OCI-LY7 (cell line): ENCODE results near the gene ATF7. TPM values are rescaled to one million over a fixed set of nuclear protein-coding genes. Genes with fewer than 3 reads are reported as not detected.

Source experiments
- BruUV-seq: library from RNA; stranded (reverse); fragments of 400-500 nt; replicated peaks from 2 replicates; lab custom pipeline; 2021; lab: Mats Ljungman, UMichigan
- CTCF ChIA-PET: fragments of 300-600 bp; sonication (Branson Sonifier 250); formaldehyde crosslinking; loops from one replicate; lab custom pipeline; 2022; ENCODE audit warnings: antibody characterized with exemption; ENCODE audit not compliant: unreplicated experiment; lab: Charles Lee
- POLR2A ChIA-PET: fragments of 300-600 bp; sonication (Branson Sonifier 250); formaldehyde crosslinking; loops from one replicate; lab custom pipeline; 2022; ENCODE audit warnings: antibody characterized with exemption; lab: Charles Lee
- DNase-seq: peaks from one replicate; pipeline ENCODE4 v3.0.0-alpha.2; 2015; ENCODE audit warnings: low spot score
- H2AFZ ChIP-seq: fragments of 200-600 bp; sonication (generic), shearing (Covaris generic); 2 replicates; pipeline ENCODE4 v1.6.1; 2014; ENCODE audit warnings: mild to moderate bottlenecking, antibody characterized with exemption, low read length, moderate library complexity
- H3K27ac ChIP-seq: fragments of 200-600 bp; sonication (generic); 2 replicates; pipeline ENCODE4 v1.5.1; 2014; ENCODE audit warnings: mixed run types, low read depth, mild to moderate bottlenecking, moderate library complexity, low read length, inconsistent platforms; ENCODE audit not compliant: poor library complexity, severe bottlenecking
- H3K36me3 ChIP-seq: fragments of 200-600 bp; sonication (generic); 2 replicates; pipeline ENCODE4 v1.6.1; 2014; ENCODE audit warnings: mild to moderate bottlenecking, antibody characterized with exemption, low read length, moderate library complexity, mixed read lengths; ENCODE audit not compliant: insufficient read depth
- H3K4me1 ChIP-seq: fragments of 200-600 bp; sonication (generic); 2 replicates; pipeline ENCODE4 v1.5.1; 2014; ENCODE audit warnings: mild to moderate bottlenecking, low read length; ENCODE audit not compliant: insufficient read depth, poor library complexity, severe bottlenecking
- H3K4me2 ChIP-seq: fragments of 200-600 bp; sonication (generic); 2 replicates; pipeline ENCODE4 v1.6.1; 2014; ENCODE audit warnings: mild to moderate bottlenecking, low read length
- H3K4me3 ChIP-seq: fragments of 200-600 bp; sonication (generic); 2 replicates; pipeline ENCODE4 v1.5.1; 2014; ENCODE audit warnings: mild to moderate bottlenecking, low read depth, low read length; ENCODE audit not compliant: poor library complexity, severe bottlenecking
- H3K79me2 ChIP-seq: fragments of 200-600 bp; sonication (generic); 2 replicates; pipeline ENCODE4 v1.6.1; 2016; ENCODE audit warnings: low read depth, mild to moderate bottlenecking, low read length, moderate library complexity, mixed read lengths; ENCODE audit not compliant: insufficient read depth
- H3K9me2 ChIP-seq: fragments of 200-600 bp; sonication (generic); 2 replicates; pipeline ENCODE4 v1.6.1; 2016; ENCODE audit warnings: mild to moderate bottlenecking, low read length, mixed read lengths; ENCODE audit not compliant: insufficient read depth
- H3K9me3 ChIP-seq: fragments of 200-600 bp; sonication (generic); 2 replicates; pipeline ENCODE4 v1.6.1; 2014; ENCODE audit warnings: mild to moderate bottlenecking, mixed run types, low read length, mixed read lengths
- H4K20me1 ChIP-seq: fragments of 200-600 bp; sonication (generic); 2 replicates; pipeline ENCODE4 v1.6.1; 2014; ENCODE audit warnings: mild to moderate bottlenecking, antibody characterized with exemption, low read length, moderate library complexity, mixed read lengths; ENCODE audit not compliant: insufficient read depth
- EZH2phosphoT487 ChIP-seq: fragments of 200-600 bp; sonication (generic); IDR thresholded peaks from 2 replicates; pipeline ENCODE4 v1.6.1; 2018; ENCODE audit warnings: low read depth, borderline replicate concordance, mild to moderate bottlenecking, mixed run types, antibody characterized with exemption, low read length, moderate library complexity, mixed read lengths
- intact Hi-C: fragments of 100-400 bp; cut with micrococcal nuclease; formaldehyde crosslinking; loops from one replicate; pipeline ENCODE4 v1.10.0; 2022; ENCODE audit not compliant: unreplicated experiment
- total RNA-seq, 2 experiments: library from RNA; depleted of rRNA in 1 of 2; stranded (reverse); fragments of >200 nt in 1 of 2; shearing (Covaris generic) in 1 of 2; gene quantifications; 2 replicates each; pipeline ENCODE4 v1.2.3, GENCODE V29; 2014 to 2022
- TF ChIP-seq, protein P1 (sequence below): fragments of 200-600 bp; sonication (generic); conservative IDR thresholded peaks from 2 replicates; pipeline ENCODE4 v1.5.1; 2014; ENCODE audit warnings: mild to moderate bottlenecking, antibody characterized with exemption, low read length, moderate library complexity, mixed read lengths

ATF7 gene
- total RNA-seq, 2 experiments from 2014 or later: 6.8 to 23.2 TPM

DNA sequence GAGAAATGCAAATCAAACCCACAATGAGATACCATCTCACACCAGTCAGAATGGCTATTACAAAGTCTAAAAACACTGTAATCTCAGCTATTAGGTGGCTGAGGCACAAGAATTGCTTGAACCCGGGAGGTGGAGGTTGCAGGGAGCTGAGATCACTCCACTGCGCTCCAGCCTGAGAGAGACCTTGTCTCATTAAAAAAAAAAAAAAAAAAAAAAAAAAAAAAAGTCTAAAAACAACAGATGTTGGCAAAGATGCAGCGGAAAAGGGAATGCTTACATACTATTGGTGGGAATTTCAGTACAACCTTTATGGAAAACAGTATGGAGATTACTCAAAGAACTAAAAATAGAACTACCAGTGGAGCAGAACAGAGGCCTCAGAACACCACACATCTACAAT, 19.0 kb upstream of the ATF7 start:
- H2AFZ ChIP-seq: no peak overlapping the region
- ChIA-PET POLR2A (interaction anchor here (0.6 to 0.9 kb wide), 3 partner anchors 19 to 203 kb away, joined by 3 to 4 read pairs (median 3); no protein-coding TSS in a partner anchor), CTCF (no interaction called here)
- intact Hi-C loops: no loop called here
- no TSS peak for BruUV-seq
- no peaks in the 10 kb centered on the region for H3K9me2 ChIP-seq
- no peak overlapping the region for H3K27ac ChIP-seq
- no peaks in the 10 kb centered on the region for H3K4me1 ChIP-seq
- TF ChIP-seq, protein P1, sequence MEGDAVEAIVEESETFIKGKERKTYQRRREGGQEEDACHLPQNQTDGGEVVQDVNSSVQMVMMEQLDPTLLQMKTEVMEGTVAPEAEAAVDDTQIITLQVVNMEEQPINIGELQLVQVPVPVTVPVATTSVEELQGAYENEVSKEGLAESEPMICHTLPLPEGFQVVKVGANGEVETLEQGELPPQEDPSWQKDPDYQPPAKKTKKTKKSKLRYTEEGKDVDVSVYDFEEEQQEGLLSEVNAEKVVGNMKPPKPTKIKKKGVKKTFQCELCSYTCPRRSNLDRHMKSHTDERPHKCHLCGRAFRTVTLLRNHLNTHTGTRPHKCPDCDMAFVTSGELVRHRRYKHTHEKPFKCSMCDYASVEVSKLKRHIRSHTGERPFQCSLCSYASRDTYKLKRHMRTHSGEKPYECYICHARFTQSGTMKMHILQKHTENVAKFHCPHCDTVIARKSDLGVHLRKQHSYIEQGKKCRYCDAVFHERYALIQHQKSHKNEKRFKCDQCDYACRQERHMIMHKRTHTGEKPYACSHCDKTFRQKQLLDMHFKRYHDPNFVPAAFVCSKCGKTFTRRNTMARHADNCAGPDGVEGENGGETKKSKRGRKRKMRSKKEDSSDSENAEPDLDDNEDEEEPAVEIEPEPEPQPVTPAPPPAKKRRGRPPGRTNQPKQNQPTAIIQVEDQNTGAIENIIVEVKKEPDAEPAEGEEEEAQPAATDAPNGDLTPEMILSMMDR: no peak
- TF ChIP-seq EZH2phosphoT487: no peak
- H3K4me2 ChIP-seq: no peak overlapping the region
- DNase-seq: no peak
- no peak overlapping the region for H3K4me3 ChIP-seq
- H3K9me3 ChIP-seq: no peaks in the 10 kb centered on the region
- H3K36me3 ChIP-seq: no peaks in the 10 kb centered on the region
- H3K79me2 ChIP-seq: no peaks in the 10 kb centered on the region
- H4K20me1 ChIP-seq: no peaks in the 10 kb centered on the region

DNA sequence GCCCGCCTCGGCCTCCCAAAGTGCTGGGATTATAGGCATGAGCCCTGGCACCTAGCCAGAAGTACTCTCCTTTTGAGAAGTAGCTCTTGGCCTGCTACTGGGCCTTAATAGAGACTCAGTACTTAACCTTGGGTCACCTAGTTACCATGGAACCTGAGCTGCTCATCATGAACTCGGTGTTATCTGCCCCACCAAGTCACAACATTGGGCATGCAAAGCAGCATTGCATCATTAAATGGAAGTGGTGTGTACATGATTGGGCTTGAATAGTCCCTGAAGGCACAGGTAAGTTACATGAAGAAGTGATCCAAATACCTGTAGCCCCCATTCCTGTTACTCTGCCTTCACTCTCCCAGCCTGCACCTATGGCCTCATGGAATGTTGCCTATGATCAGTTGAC, 18.0 kb upstream of the ATF7 start:
- H3K79me2 ChIP-seq: no peaks in the 10 kb centered on the region
- no TSS peak for BruUV-seq
- no peaks in the 10 kb centered on the region for H3K9me2 ChIP-seq
- no peak overlapping the region for H3K4me3 ChIP-seq
- no peaks in the 10 kb centered on the region for H3K4me1 ChIP-seq
- H3K36me3 ChIP-seq: no peaks in the 10 kb centered on the region
- intact Hi-C loops: no loop called here
- no peak overlapping the region for H3K4me2 ChIP-seq
- H3K9me3 ChIP-seq: no peaks in the 10 kb centered on the region
- no peak overlapping the region for H3K27ac ChIP-seq
- H4K20me1 ChIP-seq: no peaks in the 10 kb centered on the region
- POLR2A ChIA-PET: no interaction called here
- CTCF ChIA-PET: no interaction called here
- DNase-seq: no peak
- no peak overlapping the region for H2AFZ ChIP-seq
- TF ChIP-seq EZH2phosphoT487: no peak
- TF ChIP-seq, protein P1: no peak

GRCh38 chr12:53643232-53643979, 17.2 kb upstream of the ATF7 start:
- Histone ChIP-seq H3K4me2 (no peak overlapping the region), H2AFZ (no peak overlapping the region), H3K9me3 (no peaks in the 10 kb centered on the region), H3K36me3 (no peaks in the 10 kb centered on the region), H3K27ac (no peak overlapping the region), H3K4me3 (no peak overlapping the region), H3K4me1 (no peaks in the 10 kb centered on the region), H3K79me2 (no peaks in the 10 kb centered on the region), H4K20me1 (no peaks in the 10 kb centered on the region), H3K9me2 (no peaks in the 10 kb centered on the region)
- TF ChIP-seq EZH2phosphoT487: no peak
- TF ChIP-seq, protein P1: no peak
- no peak for DNase-seq
- ChIA-PET POLR2A (no interaction called here), CTCF (no interaction called here)
- BruUV-seq: no TSS peak
- intact Hi-C loops: no loop called here
